Midbrain (tissue), 1 donor: ENCODE data around the gene FOXF2.

Experiments
- DNase-seq: peaks from one replicate; lab custom pipeline; 2025; lab: John Stamatoyannopoulos, UW

The FOXF2 gene

GRCh38 chr6:1390946-1391799 is 1.8 kb downstream of the FOXF2 start:
- DNase-seq: no peak

DNA sequence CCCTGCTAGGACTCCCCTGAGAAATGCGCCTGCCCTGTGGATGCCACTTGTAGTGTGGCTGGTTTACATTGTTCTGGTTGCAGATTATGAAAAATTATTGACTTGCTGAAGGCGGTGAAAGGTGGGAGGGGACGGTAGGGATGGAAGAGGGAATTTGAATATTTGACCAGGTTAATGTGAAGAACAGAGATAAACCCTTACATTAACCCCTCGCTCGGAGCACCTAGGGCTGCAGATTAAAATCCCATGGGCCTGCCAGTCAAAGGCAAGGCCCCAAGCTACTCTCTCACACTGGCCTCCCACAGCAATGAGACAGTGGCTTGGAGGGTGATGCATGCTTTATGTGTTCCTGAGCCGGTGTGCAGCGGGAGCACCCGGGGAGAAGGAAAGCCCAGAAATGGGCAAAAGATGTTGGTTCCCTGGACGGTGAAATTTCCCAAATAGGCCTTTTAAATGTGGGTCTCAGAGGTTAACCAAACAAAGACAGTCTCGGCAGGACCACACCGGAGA is 2.5 kb downstream of the FOXF2 start:
- no peak for DNase-seq

DNA sequence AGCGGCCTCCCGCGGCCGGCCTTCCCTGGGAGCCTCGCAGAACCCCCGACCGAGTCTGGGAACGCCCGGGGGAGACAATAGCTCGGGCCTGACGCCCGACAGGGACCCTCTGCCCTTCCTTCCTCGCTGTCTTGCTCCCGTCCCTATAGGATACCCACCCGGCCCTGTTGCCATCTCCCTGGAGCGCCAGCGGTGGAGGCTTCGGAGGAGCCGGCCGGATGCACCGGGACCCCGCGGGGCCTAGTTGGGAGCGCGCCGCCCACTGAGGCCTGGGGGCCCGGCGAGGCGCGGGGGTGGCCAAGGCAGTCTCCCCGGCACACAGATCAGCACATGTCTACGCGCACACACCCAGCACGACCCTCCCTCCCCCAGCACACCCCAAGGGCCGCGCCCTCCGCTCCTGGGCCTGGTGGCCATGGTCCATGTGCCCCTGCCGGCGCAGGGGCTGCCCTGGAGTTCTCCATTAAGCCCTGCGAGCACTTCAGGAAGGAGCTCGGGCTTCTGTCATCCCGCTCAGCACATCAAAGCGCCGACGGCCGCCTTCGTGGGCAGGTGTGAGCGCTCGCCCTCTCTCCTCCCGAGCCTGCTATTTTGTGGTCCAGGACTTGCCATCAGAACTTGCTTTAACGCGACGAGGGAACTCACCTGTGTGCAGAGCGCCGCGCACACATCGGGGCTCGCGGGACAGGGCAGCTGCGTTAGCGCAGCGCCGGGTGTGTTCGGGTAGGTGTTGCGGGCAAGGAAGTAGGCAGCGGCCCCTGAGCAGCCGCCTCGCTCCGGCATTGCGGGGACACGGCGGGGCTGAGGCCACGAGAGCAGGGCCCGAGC is 3.7 kb downstream of the FOXF2 start:
- DNase-seq: no peak

DNA sequence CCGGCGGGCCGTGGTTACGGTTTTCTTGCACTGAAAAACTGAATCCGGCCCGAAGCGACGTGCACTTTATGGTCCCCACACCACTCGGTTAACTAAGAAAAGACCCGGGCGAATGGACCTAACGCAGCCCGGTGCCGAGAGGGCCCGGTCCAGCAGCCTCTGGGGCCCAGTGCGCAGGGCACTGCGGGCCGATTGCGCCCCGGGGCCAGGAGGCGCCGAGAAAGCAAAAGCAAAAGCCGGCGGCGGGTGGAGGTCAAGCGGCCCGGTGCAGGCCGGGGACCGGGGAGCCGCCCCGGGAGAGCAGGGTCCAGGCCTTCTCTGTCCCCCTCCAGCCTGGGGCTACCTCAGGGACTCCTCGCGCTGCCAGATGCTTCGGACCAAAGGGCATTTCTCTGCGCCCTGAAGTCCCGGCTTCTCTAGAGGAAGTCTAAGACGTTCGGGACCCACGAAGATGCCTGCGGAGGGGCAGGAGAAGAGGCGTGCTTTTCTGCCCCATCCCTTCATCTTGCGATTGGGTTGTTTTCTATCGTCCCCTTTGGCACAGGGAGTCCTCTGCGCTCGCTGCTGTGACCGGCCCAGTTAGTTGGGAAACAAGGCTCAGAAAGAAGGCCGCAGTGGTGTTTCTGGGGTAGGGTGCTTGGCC is 4.4 kb downstream of the FOXF2 start:
- DNase-seq: no peak

- DNase-seq: no peak
Observed at GRCh38 chr6:1394514-1395463, 5.4 kb downstream of the FOXF2 start.

DNA sequence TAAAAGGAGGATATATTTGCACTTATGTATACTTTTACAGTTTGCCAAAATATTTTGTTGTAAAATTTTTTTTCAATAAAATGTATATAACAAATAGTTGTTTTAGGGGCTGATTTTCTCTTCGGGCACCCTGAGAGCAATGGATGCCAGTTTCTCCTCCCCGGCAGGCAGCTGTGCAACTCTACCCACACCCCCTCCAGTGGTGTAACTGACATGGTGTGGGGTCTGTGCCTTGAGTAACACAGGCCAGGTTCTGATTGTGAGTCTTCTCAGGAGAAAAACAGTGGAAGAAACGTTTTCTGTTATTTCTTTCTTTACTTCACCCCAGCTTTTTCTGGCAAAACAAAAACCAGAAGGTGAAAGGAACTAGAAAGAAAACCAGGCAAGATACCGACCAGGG is 6.1 kb downstream of the FOXF2 start:
- no peak for DNase-seq

- DNase-seq: no peak
Observed at GRCh38 chr6:1395941-1396908, 6.8 kb downstream of the FOXF2 start.

GRCh38 chr6:1396952-1397868 is 7.8 kb downstream of the FOXF2 start:
- peak; percentile 47 for DNase-seq

DNA sequence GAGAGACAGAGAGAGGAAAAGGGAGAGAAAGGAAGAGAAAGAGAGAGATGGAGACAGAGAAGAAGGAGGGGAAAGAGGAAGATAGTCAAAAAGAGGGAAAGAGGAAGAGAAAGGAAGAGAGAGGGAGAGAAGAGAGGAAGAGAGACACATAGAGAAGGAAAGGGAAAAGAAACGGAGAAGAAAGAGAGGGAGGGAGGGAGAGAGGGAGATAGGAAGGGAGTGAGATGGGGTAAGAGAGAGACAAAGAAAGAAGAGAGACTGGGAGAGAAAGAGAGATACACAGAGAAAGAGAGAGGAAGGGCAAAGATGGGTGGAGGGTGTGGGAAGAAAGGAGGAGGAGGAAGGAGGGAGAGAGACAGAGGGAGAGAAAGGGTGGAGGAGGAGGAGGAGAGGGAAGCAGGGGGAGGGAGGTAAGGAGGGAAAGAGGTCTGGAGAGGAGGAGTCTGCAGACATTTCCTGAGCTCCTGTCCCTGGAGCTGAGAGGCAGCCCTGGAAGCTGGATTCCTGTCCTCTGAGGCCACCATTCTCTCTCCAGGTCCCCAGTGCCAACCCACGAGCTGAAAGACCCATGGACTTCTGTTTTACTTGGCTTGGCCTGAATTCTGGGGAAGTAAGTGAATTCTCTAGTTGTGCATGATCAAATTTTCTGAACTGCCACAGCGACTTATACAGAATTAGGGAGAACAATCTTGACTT is 9.9 kb downstream of the FOXF2 start:
- no peak for DNase-seq

- DNase-seq: no peak
Observed at GRCh38 chr6:1400126-1400850, 10.9 kb downstream of the FOXF2 start.

DNA sequence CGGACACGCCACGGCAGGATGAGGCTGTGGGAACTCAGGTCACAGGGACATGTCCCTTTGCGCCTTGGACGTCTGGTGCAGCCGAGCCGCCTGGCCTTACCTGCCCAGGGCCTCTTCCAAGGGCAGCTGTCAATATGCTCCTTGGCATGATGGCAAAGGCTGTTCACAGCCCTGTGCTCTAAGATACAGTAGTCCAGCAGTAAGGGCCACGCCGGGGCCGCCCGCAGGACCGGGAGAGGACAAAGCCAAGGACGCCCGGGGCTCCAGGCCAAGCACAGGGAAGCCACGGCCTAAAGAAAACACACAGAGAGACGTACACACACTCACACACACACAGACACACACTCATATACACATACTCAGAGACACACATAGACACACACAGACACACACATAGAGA is 13.0 kb downstream of the FOXF2 start:
- no peak for DNase-seq

DNA sequence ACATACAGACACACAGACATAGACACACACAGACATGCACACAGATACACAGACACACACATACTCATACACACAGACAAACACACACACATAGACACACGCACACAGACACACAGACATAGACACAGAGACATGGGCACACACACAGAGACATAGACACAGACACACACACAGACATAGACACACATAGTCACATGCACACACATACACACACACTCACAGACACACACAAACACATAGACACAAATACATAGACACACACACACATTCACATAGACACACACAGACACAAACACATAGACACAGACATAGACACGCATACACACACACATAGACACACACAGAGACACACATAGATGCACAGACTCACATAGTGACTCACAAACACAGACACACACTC is 13.5 kb downstream of the FOXF2 start:
- DNase-seq: no peak

- no peak for DNase-seq
Observed at GRCh38 chr6:1403851-1404712, 14.7 kb downstream of the FOXF2 start.

DNA sequence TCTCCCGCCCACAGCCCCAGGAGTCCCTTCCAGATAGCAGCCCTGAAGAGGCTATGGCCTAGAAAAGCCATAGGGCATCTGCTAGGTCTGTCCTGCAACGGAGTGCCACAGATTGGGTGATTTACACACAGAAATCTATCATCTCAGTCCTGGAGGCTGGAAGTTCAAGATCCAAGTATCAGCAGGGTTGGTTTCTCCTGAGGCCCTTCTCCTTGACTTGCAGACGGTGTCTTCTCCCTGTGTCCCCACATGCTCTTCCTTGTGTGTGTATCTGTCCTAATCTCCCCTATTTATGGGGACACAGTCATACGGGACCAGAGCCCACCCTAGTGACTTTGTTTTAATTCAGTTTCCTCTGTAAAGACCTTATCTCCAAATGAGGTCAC is 15.3 kb downstream of the FOXF2 start:
- no peak for DNase-seq

DNA sequence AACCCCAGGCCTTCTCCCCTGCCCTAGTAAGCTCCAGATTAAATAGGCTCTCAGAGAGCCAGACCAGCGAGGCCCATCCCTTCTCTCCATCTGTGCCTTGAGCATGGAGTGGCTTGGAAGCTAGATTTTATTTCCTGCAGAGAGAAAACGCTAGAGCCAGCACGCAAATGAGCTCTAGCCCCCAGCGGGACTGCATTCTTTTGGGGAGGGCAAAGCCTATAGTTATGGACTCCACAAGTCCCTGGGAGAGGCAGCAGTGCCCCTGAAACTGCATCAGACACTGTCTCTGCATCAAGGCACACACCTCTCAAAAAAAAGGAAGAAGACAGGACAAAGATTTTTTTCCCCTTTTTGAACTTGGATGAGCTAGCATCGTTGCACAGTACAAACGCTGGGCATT is 15.8 kb downstream of the FOXF2 start:
- no peak for DNase-seq

DNA sequence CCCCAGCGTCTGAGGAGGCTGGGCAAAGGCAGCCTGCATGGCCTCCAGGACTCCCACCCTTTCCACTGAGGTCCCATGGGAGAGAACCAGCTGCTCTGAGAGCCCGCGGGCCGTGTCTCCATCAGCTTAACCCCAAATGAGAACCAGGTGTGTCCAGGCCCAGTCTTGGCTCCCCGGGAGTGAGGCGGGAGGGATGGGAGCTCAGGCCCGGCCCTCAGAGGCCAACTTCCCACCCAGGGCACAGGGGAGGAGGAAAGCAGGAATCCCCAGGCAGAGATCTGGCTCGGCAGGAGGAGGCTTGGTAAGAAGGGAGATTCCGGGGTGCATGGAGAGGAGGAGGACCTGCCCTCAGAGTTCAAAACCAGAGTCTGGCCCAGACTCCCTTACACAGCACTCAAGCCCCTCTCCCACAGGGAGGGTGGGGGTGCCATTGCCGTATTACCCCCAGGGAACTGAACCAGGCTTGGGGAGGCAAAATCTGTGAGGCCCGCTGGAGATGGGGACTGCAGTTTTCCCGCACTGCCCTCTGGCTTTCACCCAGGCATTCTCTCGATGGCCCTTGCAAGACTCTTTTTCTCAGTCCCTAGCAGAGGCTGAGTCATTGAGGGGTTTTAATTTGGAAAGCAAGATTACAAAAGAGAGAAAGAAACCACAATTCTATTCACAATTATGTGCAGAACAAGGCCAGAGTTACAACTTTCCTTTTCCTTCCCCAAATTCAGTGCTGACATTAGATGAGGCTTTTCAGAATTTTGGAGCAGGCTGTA is 17.1 kb downstream of the FOXF2 start:
- no peak for DNase-seq
